Measurements from ENCODE around the gene RNF4. TPM values are rescaled to one million over a fixed set of nuclear protein-coding genes. Genes with fewer than 3 reads are reported as not detected.

The RNF4 gene
- total RNA-seq, 1 experiment from 2014 or later = 81.4 TPM

- DNase-seq (ENCODE audit: unreplicated experiment) = no peak
- ChIA-PET POLR2A (interaction anchor here (0.7 to 1.4 kb wide), 2 partner anchors 19 to 210 kb away, joined by 3 to 4 read pairs; partner anchors contain the start of gene MXD4), CTCF (interaction anchor here (0.6 to 1.9 kb wide), 3 partner anchors 70 to 252 kb away, joined by 4 to 7 read pairs (median 6); no protein-coding TSS in a partner anchor)
- no peaks in the 10 kb centered on the region for H3K9me3 Mint-ChIP-seq (ENCODE audit: unreplicated experiment)
- peaks cover 25% of the 10 kb centered on the region for H3K4me1 Mint-ChIP-seq (ENCODE audit: insufficient read depth, unreplicated experiment)
- no peak for TF ChIP-seq CTCF (IDR thresholded peaks at IDR 0.05; ENCODE audit: unreplicated experiment)
- no TSS peak for BruUV-seq (replicated peaks)
- H3K4me3 Mint-ChIP-seq (ENCODE audit: unreplicated experiment) = no peak overlapping the region
- no peaks in the 10 kb centered on the region for H3K27me3 Mint-ChIP-seq (ENCODE audit: insufficient read depth, unreplicated experiment)
- intact Hi-C loops (cut with micrococcal nuclease) = no loop called here
- no peak overlapping the region for H3K27ac Mint-ChIP-seq (ENCODE audit: low read depth, unreplicated experiment)
- H3K36me3 Mint-ChIP-seq (ENCODE audit: insufficient read depth, unreplicated experiment) = peaks cover 62% of the 10 kb centered on the region
Observed at GRCh38 chr4:2472187-2472586, 3.3 kb downstream of the RNF4 start.

GRCh38 chr4:2478229-2478628, 9.3 kb downstream of the RNF4 start:
- Mint-ChIP-seq H3K27me3 (ENCODE audit: insufficient read depth, unreplicated experiment) (no peaks in the 10 kb centered on the region), H3K4me3 (ENCODE audit: unreplicated experiment) (no peak overlapping the region), H3K4me1 (ENCODE audit: insufficient read depth, unreplicated experiment) (peaks cover 42% of the 10 kb centered on the region), H3K27ac (ENCODE audit: low read depth, unreplicated experiment) (peak overlapping the region; percentile 6), H3K36me3 (ENCODE audit: insufficient read depth, unreplicated experiment) (peaks cover 31% of the 10 kb centered on the region), H3K9me3 (ENCODE audit: unreplicated experiment) (no peaks in the 10 kb centered on the region)
- no TSS peak for BruUV-seq (replicated peaks)
- no peak for DNase-seq (ENCODE audit: unreplicated experiment)
- intact Hi-C loops (cut with micrococcal nuclease) = no loop called here
- ChIA-PET CTCF (no interaction called here), POLR2A (interaction anchor here (2.1 kb wide), 1 partner anchor 9 kb away, joined by 20 read pairs; the partner anchor contains the start of gene RNF4)
- TF ChIP-seq CTCF (IDR thresholded peaks at IDR 0.05; ENCODE audit: unreplicated experiment) = no peak

GRCh38 chr4:2480649-2481048, 11.7 kb downstream of the RNF4 start:
- POLR2A ChIA-PET = interaction anchor here (2.1 kb wide), 1 partner anchor 11 kb away, joined by 20 read pairs; the partner anchor contains the start of gene RNF4
- BruUV-seq (replicated peaks) = no TSS peak
- intact Hi-C loops (cut with micrococcal nuclease) = no loop called here
- Mint-ChIP-seq H3K27me3 (ENCODE audit: insufficient read depth, unreplicated experiment) (no peaks in the 10 kb centered on the region), H3K4me3 (ENCODE audit: unreplicated experiment) (no peak overlapping the region), H3K9me3 (ENCODE audit: unreplicated experiment) (no peaks in the 10 kb centered on the region), H3K27ac (ENCODE audit: low read depth, unreplicated experiment) (no peak overlapping the region), H3K4me1 (ENCODE audit: insufficient read depth, unreplicated experiment) (peaks cover 52% of the 10 kb centered on the region), H3K36me3 (ENCODE audit: insufficient read depth, unreplicated experiment) (peaks cover 15% of the 10 kb centered on the region)
- CTCF ChIA-PET = no interaction called here
- no peak for DNase-seq (ENCODE audit: unreplicated experiment)
- no peak for TF ChIP-seq CTCF (IDR thresholded peaks at IDR 0.05; ENCODE audit: unreplicated experiment)

GRCh38 chr4:2482192-2482591, 13.3 kb downstream of the RNF4 start:
- Mint-ChIP-seq H3K36me3 (ENCODE audit: insufficient read depth, unreplicated experiment) (peaks cover 7% of the 10 kb centered on the region), H3K9me3 (ENCODE audit: unreplicated experiment) (no peaks in the 10 kb centered on the region), H3K27ac (ENCODE audit: low read depth, unreplicated experiment) (no peak overlapping the region), H3K4me3 (ENCODE audit: unreplicated experiment) (no peak overlapping the region), H3K4me1 (ENCODE audit: insufficient read depth, unreplicated experiment) (peaks cover 56% of the 10 kb centered on the region), H3K27me3 (ENCODE audit: insufficient read depth, unreplicated experiment) (no peaks in the 10 kb centered on the region)
- BruUV-seq (replicated peaks) = no TSS peak
- no peak for DNase-seq (ENCODE audit: unreplicated experiment)
- intact Hi-C loops (cut with micrococcal nuclease) = no loop called here
- TF ChIP-seq CTCF (IDR thresholded peaks at IDR 0.05; ENCODE audit: unreplicated experiment) = no peak
- POLR2A ChIA-PET = interaction anchor here (0.6 to 1.1 kb wide), 2 partner anchors 12 to 231 kb away, joined by 3 to 5 read pairs; no protein-coding TSS in a partner anchor
- CTCF ChIA-PET = no interaction called here

Data from MCF 10A (cell line).